ENCODE results near the gene SLC38A3. TPM values are rescaled to one million over a fixed set of nuclear protein-coding genes. Genes with fewer than 3 reads are reported as not detected.

Gene SLC38A3
- 10 to 100 TPM; 10.5 to 51.0 TPM for total RNA-seq
- 10 to 100 TPM; 59.6 to 71.5 TPM for polyA plus RNA-seq (ENCODE audit: insufficient read length in 2 of 2)
- long read RNA-seq, donor 1, transcript SLC38A3-206 (16 exons, 2,978 nt): major isoform, 9 of 46 reads
- long read RNA-seq, donor 1, partial matches to known transcripts: 36 of 46 reads
- long read RNA-seq, donor 1, other reads (novel, unspliced or antisense): 0 of 46 reads
- long read RNA-seq, donor 2, transcript SLC38A3-207 (4 exons, 566 nt): major isoform, 5 of 15 reads
- long read RNA-seq, donor 2, partial matches to known transcripts: 5 of 15 reads
- long read RNA-seq, donor 2, other reads (novel, unspliced or antisense): 0 of 15 reads
- long read RNA-seq, donor 3, partial matches to known transcripts: 0 of 3 reads
- long read RNA-seq, donor 3, other reads (novel, unspliced or antisense): 0 of 3 reads
- long read RNA-seq, donor 4, partial matches to known transcripts: 0 of 1 reads
- long read RNA-seq, donor 4, other reads (novel, unspliced or antisense): 0 of 1 reads

GRCh38 chr3:50204804-50205412 lies at the start of gene SLC38A3:
Gene SLC38A3, plus strand, starts transcription at chr3:50205271. Its CDS starts 8,929 bp downstream, at chr3:50214200.
- peaks cover 3% of the 10 kb centered on the region for H3K36me3 ChIP-seq (ENCODE audit: control insufficient read depth, insufficient read depth, low read length)
- H3K4me1 ChIP-seq (ENCODE audit: control insufficient read depth, insufficient read depth, low read length): peaks cover 70% of the 10 kb centered on the region
- peak within 1 kb of the TSS; percentile 81 for H3K27ac ChIP-seq (ENCODE audit: low read depth, low read length)
- under 1% methylated on average over 33 of the region's 41 CpGs for WGBS (ENCODE audit: insufficient coverage)
- peaks cover 21% of the 10 kb centered on the region for H3K27me3 ChIP-seq (ENCODE audit: control insufficient read depth, insufficient read depth, low read length)
- DNase-seq (ENCODE audit: low read depth in 4 of 6, low spot score in 6 of 6): peak in 2 of 6 donors; percentile 59 to 79
- no peaks in the 10 kb centered on the region for H3K9me3 ChIP-seq (ENCODE audit: control insufficient read depth, insufficient read depth, low read length)
- H3K4me3 ChIP-seq (ENCODE audit: low read depth, low read length): peak within 1 kb of the TSS; percentile 72

DNA sequence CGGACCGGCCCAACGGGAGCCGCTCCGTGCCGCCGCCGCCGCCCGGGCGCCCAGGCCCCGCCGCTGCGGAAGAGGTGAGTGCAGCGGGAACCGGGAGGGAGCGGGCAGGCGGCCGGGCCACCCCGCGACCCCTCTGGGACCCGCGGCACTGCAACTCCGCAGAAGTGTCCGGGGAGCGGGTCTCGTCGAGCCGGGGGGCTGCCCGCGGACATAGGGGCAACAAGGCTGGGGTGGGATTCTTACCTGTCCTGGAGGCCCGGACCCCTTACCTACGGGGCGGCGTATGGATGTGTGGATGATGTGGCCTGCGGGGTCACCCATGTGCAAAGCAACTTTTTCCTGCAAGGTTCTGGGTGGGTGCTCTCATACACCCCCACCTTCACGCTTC lies 49.6 kb upstream of the SLC38A3 start:
- Histone ChIP-seq H3K36me3 (ENCODE audit: control insufficient read depth, insufficient read depth, low read length) (peaks cover 13% of the 10 kb centered on the region), H3K27me3 (ENCODE audit: control insufficient read depth, insufficient read depth, low read length) (peaks cover 24% of the 10 kb centered on the region), H3K4me3 (ENCODE audit: low read depth, low read length) (peak overlapping the region; percentile 41), H3K4me1 (ENCODE audit: control insufficient read depth, insufficient read depth, low read length) (peaks cover 54% of the 10 kb centered on the region), H3K9me3 (ENCODE audit: control insufficient read depth, insufficient read depth, low read length) (no peaks in the 10 kb centered on the region), H3K27ac (ENCODE audit: low read depth, low read length) (no peak overlapping the region)
- no peak for DNase-seq (ENCODE audit: low read depth in 4 of 6, low spot score in 6 of 6)
- under 1% methylated on average over 35 of the region's 37 CpGs for WGBS (ENCODE audit: insufficient coverage)

GRCh38 chr3:50155891-50156290 lies 49.2 kb upstream of the SLC38A3 start:
- DNase-seq (ENCODE audit: low read depth in 4 of 6, low spot score in 6 of 6): peak in 2 of 6 donors; percentile 27 to 47
- Histone ChIP-seq H3K27ac (ENCODE audit: low read depth, low read length) (no peak overlapping the region), H3K4me3 (ENCODE audit: low read depth, low read length) (peak overlapping the region; percentile 41), H3K27me3 (ENCODE audit: control insufficient read depth, insufficient read depth, low read length) (peaks cover 24% of the 10 kb centered on the region), H3K36me3 (ENCODE audit: control insufficient read depth, insufficient read depth, low read length) (peaks cover 16% of the 10 kb centered on the region), H3K9me3 (ENCODE audit: control insufficient read depth, insufficient read depth, low read length) (no peaks in the 10 kb centered on the region), H3K4me1 (ENCODE audit: control insufficient read depth, insufficient read depth, low read length) (peaks cover 54% of the 10 kb centered on the region)
- 8% methylated on average over 13 of the region's 13 CpGs for WGBS (ENCODE audit: insufficient coverage)

- Histone ChIP-seq H3K27ac (ENCODE audit: low read depth, low read length) (no peak overlapping the region), H3K36me3 (ENCODE audit: control insufficient read depth, insufficient read depth, low read length) (peaks cover 23% of the 10 kb centered on the region), H3K4me3 (ENCODE audit: low read depth, low read length) (peak overlapping the region; percentile 38), H3K27me3 (ENCODE audit: control insufficient read depth, insufficient read depth, low read length) (peaks cover 24% of the 10 kb centered on the region), H3K9me3 (ENCODE audit: control insufficient read depth, insufficient read depth, low read length) (no peaks in the 10 kb centered on the region), H3K4me1 (ENCODE audit: control insufficient read depth, insufficient read depth, low read length) (peaks cover 45% of the 10 kb centered on the region)
- 14% methylated on average over 12 of the region's 20 CpGs for WGBS (ENCODE audit: insufficient coverage)
- DNase-seq (ENCODE audit: low read depth in 4 of 6, low spot score in 6 of 6): peak in 2 of 6 donors; percentile 83 to 89
Observed at GRCh38 chr3:50156549-50157493, 48.2 kb upstream of the SLC38A3 start.

DNA sequence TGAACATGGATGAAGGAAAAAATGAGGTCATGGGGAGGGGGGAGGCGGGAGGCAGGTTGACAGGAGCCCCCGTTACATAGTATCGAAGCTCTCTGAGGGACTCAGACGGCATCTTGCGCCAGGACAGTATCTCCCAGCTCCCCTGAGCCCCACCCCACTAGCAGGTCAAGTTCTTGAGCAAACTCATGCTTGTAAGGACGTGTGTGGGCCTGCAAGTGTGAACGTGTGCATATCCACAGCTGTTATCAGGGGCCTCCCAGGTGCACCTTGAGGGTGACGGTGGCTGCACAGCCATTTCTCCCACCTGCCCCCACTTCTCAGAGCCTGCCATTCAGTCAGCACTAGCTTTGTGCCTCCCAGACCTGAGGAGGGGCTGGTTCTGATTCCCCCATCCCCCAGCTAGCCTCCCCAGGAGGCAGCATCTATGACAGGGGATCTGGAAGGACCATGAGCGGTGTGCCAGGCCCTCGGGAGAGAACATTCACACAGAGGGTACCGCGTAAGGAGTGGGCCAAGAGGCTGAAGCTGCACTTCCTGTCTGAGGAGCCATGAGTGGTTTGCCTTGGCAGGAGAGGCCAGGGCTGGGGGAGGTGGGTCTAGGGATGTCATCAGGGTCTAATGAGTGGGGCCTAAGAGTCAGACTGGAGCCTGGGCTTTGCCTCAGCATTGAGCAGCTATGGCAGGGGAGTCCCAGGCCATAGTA lies 47.1 kb upstream of the SLC38A3 start:
- Histone ChIP-seq H3K9me3 (ENCODE audit: control insufficient read depth, insufficient read depth, low read length) (no peaks in the 10 kb centered on the region), H3K4me3 (ENCODE audit: low read depth, low read length) (no peak overlapping the region), H3K4me1 (ENCODE audit: control insufficient read depth, insufficient read depth, low read length) (peaks cover 56% of the 10 kb centered on the region), H3K27me3 (ENCODE audit: control insufficient read depth, insufficient read depth, low read length) (peaks cover 24% of the 10 kb centered on the region), H3K27ac (ENCODE audit: low read depth, low read length) (no peak overlapping the region), H3K36me3 (ENCODE audit: control insufficient read depth, insufficient read depth, low read length) (peaks cover 29% of the 10 kb centered on the region)
- 67% methylated on average over 11 of the region's 12 CpGs for WGBS (ENCODE audit: insufficient coverage)
- no peak for DNase-seq (ENCODE audit: low read depth in 4 of 6, low spot score in 6 of 6)

GRCh38 chr3:50158530-50159146 lies 46.4 kb upstream of the SLC38A3 start:
- H3K27ac ChIP-seq (ENCODE audit: low read depth, low read length): no peak overlapping the region

GRCh38 chr3:50160561-50160983 lies 44.5 kb upstream of the SLC38A3 start:
- peaks cover 17% of the 10 kb centered on the region for H3K27me3 ChIP-seq (ENCODE audit: control insufficient read depth, insufficient read depth, low read length)
- no peak overlapping the region for H3K27ac ChIP-seq (ENCODE audit: low read depth, low read length)
- no peak overlapping the region for H3K4me3 ChIP-seq (ENCODE audit: low read depth, low read length)
- peaks cover 73% of the 10 kb centered on the region for H3K4me1 ChIP-seq (ENCODE audit: control insufficient read depth, insufficient read depth, low read length)
- WGBS (ENCODE audit: insufficient coverage): no CpG with 5 or more reads among the region's 7 CpGs
- no peaks in the 10 kb centered on the region for H3K9me3 ChIP-seq (ENCODE audit: control insufficient read depth, insufficient read depth, low read length)
- peaks cover 41% of the 10 kb centered on the region for H3K36me3 ChIP-seq (ENCODE audit: control insufficient read depth, insufficient read depth, low read length)
- no peak for DNase-seq (ENCODE audit: low read depth in 4 of 6, low spot score in 6 of 6)

More at GRCh38 chr3:50158530-50159146, 46.4 kb upstream of the SLC38A3 start:
- no peaks in the 10 kb centered on the region for H3K9me3 ChIP-seq (ENCODE audit: control insufficient read depth, insufficient read depth, low read length)
- no peak overlapping the region for H3K4me3 ChIP-seq (ENCODE audit: low read depth, low read length)
- H3K27me3 ChIP-seq (ENCODE audit: control insufficient read depth, insufficient read depth, low read length): peaks cover 24% of the 10 kb centered on the region
- 81% methylated on average over 8 of the region's 10 CpGs for WGBS (ENCODE audit: insufficient coverage)
- peaks cover 36% of the 10 kb centered on the region for H3K36me3 ChIP-seq (ENCODE audit: control insufficient read depth, insufficient read depth, low read length)
- DNase-seq (ENCODE audit: low read depth in 4 of 6, low spot score in 6 of 6): peak in 1 of 6 donors; percentile 50
- peaks cover 63% of the 10 kb centered on the region for H3K4me1 ChIP-seq (ENCODE audit: control insufficient read depth, insufficient read depth, low read length)

DNA sequence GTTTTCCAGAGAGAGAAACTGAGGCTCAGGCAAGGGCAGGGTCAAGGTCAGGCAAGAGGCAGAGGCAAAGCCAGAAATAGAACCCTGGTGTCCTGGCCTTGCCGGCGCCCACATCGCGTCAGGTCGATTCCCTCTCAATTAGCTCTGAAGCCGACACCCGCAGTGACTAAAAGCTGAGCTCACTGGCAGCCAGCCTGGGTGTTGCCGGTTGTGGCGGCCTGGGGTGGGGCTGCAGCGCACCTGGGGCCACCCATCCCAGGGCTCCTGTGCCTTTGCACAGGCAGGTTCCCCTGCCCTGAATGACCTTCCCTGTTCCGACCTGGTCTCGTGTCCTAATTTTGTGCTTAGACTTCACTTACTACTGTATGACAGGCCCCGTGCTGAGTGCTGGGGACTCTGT lies 43.8 kb upstream of the SLC38A3 start:
- no peak overlapping the region for H3K27ac ChIP-seq (ENCODE audit: low read depth, low read length)

More for the DNA sequence above, 43.8 kb upstream of the SLC38A3 start:
- no peak overlapping the region for H3K4me3 ChIP-seq (ENCODE audit: low read depth, low read length)
- peaks cover 10% of the 10 kb centered on the region for H3K27me3 ChIP-seq (ENCODE audit: control insufficient read depth, insufficient read depth, low read length)
- no peaks in the 10 kb centered on the region for H3K9me3 ChIP-seq (ENCODE audit: control insufficient read depth, insufficient read depth, low read length)
- WGBS (ENCODE audit: insufficient coverage): 81% methylated on average over 13 of the region's 13 CpGs
- H3K4me1 ChIP-seq (ENCODE audit: control insufficient read depth, insufficient read depth, low read length): peaks cover 73% of the 10 kb centered on the region
- DNase-seq (ENCODE audit: low read depth in 4 of 6, low spot score in 6 of 6): no peak
- H3K36me3 ChIP-seq (ENCODE audit: control insufficient read depth, insufficient read depth, low read length): peaks cover 47% of the 10 kb centered on the region

All from spinal cord (tissue), 10 donors.